CD4-positive, alpha-beta T cell (primary cell): Measurements from ENCODE around the gene LDLRAD4. TPM values are rescaled to one million over a fixed set of nuclear protein-coding genes. Genes with fewer than 3 reads are reported as not detected.

Experiments
- ATAC-seq: fragments of 200-7000 bp; cut with Tn5 transposase; one replicate; pipeline ENCODE4 v1.10.0; 2022; ENCODE audit warnings: mild to moderate bottlenecking; ENCODE audit not compliant: poor library complexity
- CTCF ChIA-PET: fragments of 350-600 bp; sonication (Branson Sonifier 250); formaldehyde crosslinking; loops from one replicate; lab custom pipeline; 2021; ENCODE audit warnings: antibody characterized with exemption, inconsistent platforms; lab: Charles Lee
- POLR2A ChIA-PET: fragments of 350-600 bp; sonication (Branson Sonifier 250); formaldehyde crosslinking; loops from one replicate; lab custom pipeline; 2021; ENCODE audit warnings: antibody characterized with exemption, inconsistent platforms; lab: Charles Lee
- DNase-seq, 14 experiments: peaks; one replicate each; pipeline ENCODE4 v3.0.0-alpha.2; 2013 to 2020; ENCODE audit warnings: mixed read lengths in 2 of 14
- H3K27ac ChIP-seq, 2 donors: one replicate each; pipeline versions ENCODE4 v1.5.1 to v1.7.0; 2013; ENCODE audit warnings: low read length in 2 of 2, low read depth in 1 of 2, mild to moderate bottlenecking in 1 of 2
- H3K27me3 ChIP-seq, 2 experiments: 1 replicate in 1 of 2; 2 replicates in 1 of 2; pipeline versions ENCODE4 v1.6.1 to v1.7.0; 2013; ENCODE audit warnings: low read length in 2 of 2, control low read depth in 1 of 2, mild to moderate bottlenecking in 1 of 2, moderate library complexity in 1 of 2; ENCODE audit not compliant: insufficient read depth in 2 of 2, control insufficient read depth in 1 of 2
- H3K36me3 ChIP-seq: one replicate; pipeline ENCODE4 v1.6.1; 2013; ENCODE audit warnings: low read length, control low read depth; ENCODE audit not compliant: insufficient read depth
- H3K4me1 ChIP-seq: one replicate; pipeline ENCODE4 v1.6.1; 2013; ENCODE audit warnings: low read length, control low read depth; ENCODE audit not compliant: insufficient read depth
- H3K4me3 ChIP-seq: one replicate; pipeline ENCODE4 v1.5.1; 2013; ENCODE audit warnings: mild to moderate bottlenecking, low read length, moderate library complexity
- H3K9me3 ChIP-seq, 2 experiments: 1 replicate in 1 of 2; 2 replicates in 1 of 2; pipeline versions ENCODE4 v1.6.1 to v1.7.0; 2013; ENCODE audit warnings: low read length in 2 of 2, mild to moderate bottlenecking in 2 of 2, control low read depth in 1 of 2, moderate library complexity in 1 of 2; ENCODE audit not compliant: control insufficient read depth in 1 of 2, insufficient read depth in 1 of 2
- H3K27ac Mint-ChIP-seq: one replicate; pipeline ENCODE4 v1.8.0; 2020; ENCODE audit warnings: mixed read lengths
- H3K27me3 Mint-ChIP-seq: one replicate; pipeline ENCODE4 v1.8.0; 2021; ENCODE audit warnings: mixed read lengths
- H3K36me3 Mint-ChIP-seq: one replicate; pipeline ENCODE4 v1.8.0; 2021; ENCODE audit warnings: low read depth, mixed read lengths
- H3K4me1 Mint-ChIP-seq: one replicate; pipeline ENCODE4 v1.8.0; 2021; ENCODE audit warnings: low read depth, mixed read lengths
- H3K4me3 Mint-ChIP-seq: one replicate; pipeline ENCODE4 v1.8.0; 2020; ENCODE audit warnings: mild to moderate bottlenecking, mixed read lengths
- H3K9me3 Mint-ChIP-seq: one replicate; pipeline ENCODE4 v1.8.0; 2020; ENCODE audit warnings: mixed read lengths
- intact Hi-C, 2 experiments: fragments of 100-400 bp; cut with DNase I in 1 of 2; cut with micrococcal nuclease in 1 of 2; formaldehyde crosslinking; loops; one replicate each; pipeline versions ENCODE4 v1.15.1 to v1.9.0; 2023 to 2025; cut with DNase I, micrococcal nuclease
- total RNA-seq, 174 experiments: library from RNA in 2 of 174; stranded (reverse) in 2 of 174; gene quantifications; one replicate each; pipeline ENCODE4 v1.2.3 and lab custom pipeline; 2021 to 2026
- TF ChIP-seq, protein P1 (sequence below): fragments of 200-600 bp; IDR thresholded peaks from one replicate; pipeline ENCODE4 v1.8.0; 2022; ENCODE audit warnings: antibody characterized with exemption, mild to moderate bottlenecking

The LDLRAD4 gene
- total RNA-seq, 2 experiments from 2014 or later, result 51.9 to 52.7 TPM

DNA sequence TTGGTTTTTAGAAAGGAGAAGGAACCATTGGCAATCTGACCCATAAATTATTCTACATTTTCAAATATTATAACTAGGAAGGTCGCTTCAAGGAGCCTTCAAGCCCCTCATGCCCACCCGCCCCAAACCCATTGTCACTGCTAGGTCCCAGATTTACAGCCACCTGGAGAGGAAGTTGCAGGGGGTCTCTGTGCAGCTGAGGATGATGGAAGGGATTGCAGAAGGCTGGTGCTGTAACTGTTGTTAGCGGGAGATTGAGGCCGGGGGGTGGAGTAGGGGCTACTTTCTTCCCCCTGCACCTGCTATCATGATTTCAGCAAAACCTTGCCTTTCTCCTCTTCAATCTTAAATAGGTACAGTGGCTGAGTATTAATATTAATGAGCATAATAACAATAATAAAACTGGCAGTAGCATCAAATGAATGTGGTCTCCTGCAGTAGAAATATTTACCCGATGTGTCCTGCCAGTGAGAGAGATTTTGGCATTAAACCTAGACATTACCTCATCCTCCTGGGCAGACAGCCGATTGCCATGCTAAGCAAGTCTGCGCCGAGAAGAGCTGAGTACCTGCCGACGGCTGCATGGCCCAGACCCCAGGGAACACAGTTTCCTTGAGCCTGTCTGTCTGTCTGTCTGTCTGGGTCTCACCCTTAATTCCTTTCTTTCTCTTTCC lies 282.4 kb downstream of the LDLRAD4 start:
- Mint-ChIP-seq H3K9me3 (no peaks in the 10 kb centered on the region), H3K27me3 (no peaks in the 10 kb centered on the region), H3K27ac (peak overlapping the region; percentile 73), H3K4me3 (peak overlapping the region; percentile 48), H3K4me1 (peaks cover 38% of the 10 kb centered on the region), H3K36me3 (peaks cover 49% of the 10 kb centered on the region)
- H3K27me3 ChIP-seq, result no peaks in the 10 kb centered on the region
- no peak overlapping the region for H3K27ac ChIP-seq
- intact Hi-C loops, result loop anchor here in 1 of 2 experiments (10.0 kb wide), 3 partner anchors 54 to 286 kb away; partner anchors contain the start of gene LDLRAD4
- DNase-seq (no peak), ATAC-seq (peak; percentile 33)
- no peak overlapping the region for H3K4me3 ChIP-seq
- TF ChIP-seq, protein P1, sequence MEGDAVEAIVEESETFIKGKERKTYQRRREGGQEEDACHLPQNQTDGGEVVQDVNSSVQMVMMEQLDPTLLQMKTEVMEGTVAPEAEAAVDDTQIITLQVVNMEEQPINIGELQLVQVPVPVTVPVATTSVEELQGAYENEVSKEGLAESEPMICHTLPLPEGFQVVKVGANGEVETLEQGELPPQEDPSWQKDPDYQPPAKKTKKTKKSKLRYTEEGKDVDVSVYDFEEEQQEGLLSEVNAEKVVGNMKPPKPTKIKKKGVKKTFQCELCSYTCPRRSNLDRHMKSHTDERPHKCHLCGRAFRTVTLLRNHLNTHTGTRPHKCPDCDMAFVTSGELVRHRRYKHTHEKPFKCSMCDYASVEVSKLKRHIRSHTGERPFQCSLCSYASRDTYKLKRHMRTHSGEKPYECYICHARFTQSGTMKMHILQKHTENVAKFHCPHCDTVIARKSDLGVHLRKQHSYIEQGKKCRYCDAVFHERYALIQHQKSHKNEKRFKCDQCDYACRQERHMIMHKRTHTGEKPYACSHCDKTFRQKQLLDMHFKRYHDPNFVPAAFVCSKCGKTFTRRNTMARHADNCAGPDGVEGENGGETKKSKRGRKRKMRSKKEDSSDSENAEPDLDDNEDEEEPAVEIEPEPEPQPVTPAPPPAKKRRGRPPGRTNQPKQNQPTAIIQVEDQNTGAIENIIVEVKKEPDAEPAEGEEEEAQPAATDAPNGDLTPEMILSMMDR, result no peak
- peaks cover 22% of the 10 kb centered on the region for H3K36me3 ChIP-seq
- ChIA-PET POLR2A (interaction anchor here (1.5 kb wide), 1 partner anchor 285 kb away, joined by 4 read pairs; no protein-coding TSS in a partner anchor), CTCF (interaction anchor here (1.0 kb wide), 1 partner anchor 285 kb away, joined by 3 read pairs; no protein-coding TSS in a partner anchor)
- H3K9me3 ChIP-seq, result peaks cover 0 to 18% of the 10 kb centered on the region in 2 experiments
- peaks cover 22% of the 10 kb centered on the region for H3K4me1 ChIP-seq

DNA sequence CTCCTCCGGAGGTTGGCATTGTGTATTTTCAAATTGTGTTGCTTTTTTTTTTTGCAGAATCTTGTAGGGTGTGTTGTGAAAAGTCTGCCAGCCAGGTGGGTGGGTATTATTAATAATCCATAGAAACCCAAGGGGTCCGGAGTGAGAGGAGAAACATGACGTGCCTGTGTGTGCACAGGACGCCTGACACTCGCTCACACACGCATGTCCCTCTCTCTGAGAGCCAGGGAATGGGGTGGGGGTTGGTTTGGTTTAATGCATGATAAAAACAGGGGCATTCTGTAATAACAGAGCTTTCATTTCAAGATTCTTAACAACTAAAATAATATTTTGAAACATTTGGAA lies 283.0 kb downstream of the LDLRAD4 start:
- Mint-ChIP-seq H3K27me3 (no peaks in the 10 kb centered on the region), H3K27ac (peak overlapping the region; percentile 73), H3K4me1 (peaks cover 38% of the 10 kb centered on the region), H3K4me3 (peak overlapping the region; percentile 48), H3K9me3 (no peaks in the 10 kb centered on the region), H3K36me3 (peaks cover 49% of the 10 kb centered on the region)
- Histone ChIP-seq H3K27me3 (no peaks in the 10 kb centered on the region), H3K27ac (no peak overlapping the region), H3K36me3 (peaks cover 22% of the 10 kb centered on the region), H3K4me1 (peaks cover 22% of the 10 kb centered on the region), H3K9me3 (peaks cover 0 to 18% of the 10 kb centered on the region in 2 experiments), H3K4me3 (no peak overlapping the region)
- POLR2A ChIA-PET, result interaction anchor here (1.5 kb wide), 1 partner anchor 285 kb away, joined by 4 read pairs; no protein-coding TSS in a partner anchor
- intact Hi-C loops, result loop anchor here in 1 of 2 experiments (10.0 kb wide), 3 partner anchors 53 to 287 kb away; partner anchors contain the start of gene LDLRAD4
- DNase-seq (no peak), ATAC-seq (no peak)
- TF ChIP-seq, protein P1, result no peak
- CTCF ChIA-PET, result interaction anchor here (1.0 to 1.6 kb wide), 2 partner anchors 11 to 285 kb away, joined by 3 to 4 read pairs; no protein-coding TSS in a partner anchor

DNA sequence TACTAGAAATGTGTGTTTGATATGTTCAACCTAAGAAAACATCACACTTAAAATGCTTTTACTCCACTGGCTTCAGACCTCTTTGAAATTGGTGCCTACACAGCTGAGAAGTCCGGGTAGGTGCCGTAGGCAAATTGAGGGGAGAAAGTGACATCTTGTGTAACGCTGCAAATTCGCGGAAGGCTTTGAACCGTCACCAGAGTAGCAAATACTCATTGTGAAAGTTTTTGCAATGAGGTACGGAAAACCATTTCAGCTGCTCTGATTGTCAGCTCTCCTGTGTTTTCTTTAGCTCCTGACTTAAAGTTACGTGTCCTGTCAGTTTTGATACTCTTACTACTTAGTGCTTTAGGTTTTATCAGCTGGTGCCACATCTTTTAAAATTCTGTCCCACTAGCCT lies 283.3 kb downstream of the LDLRAD4 start:
- peak; percentile 68 for ATAC-seq
- no peaks in the 10 kb centered on the region for H3K9me3 Mint-ChIP-seq
- H3K4me3 Mint-ChIP-seq, result no peak overlapping the region
- H3K27me3 Mint-ChIP-seq, result no peaks in the 10 kb centered on the region
- Histone ChIP-seq H3K27ac (no peak overlapping the region), H3K36me3 (peaks cover 22% of the 10 kb centered on the region), H3K9me3 (peaks cover 0 to 18% of the 10 kb centered on the region in 2 experiments), H3K4me1 (peaks cover 22% of the 10 kb centered on the region), H3K4me3 (no peak overlapping the region), H3K27me3 (no peaks in the 10 kb centered on the region)
- peaks cover 48% of the 10 kb centered on the region for H3K36me3 Mint-ChIP-seq
- H3K27ac Mint-ChIP-seq, result peak overlapping the region; percentile 73
- intact Hi-C loops, result loop anchor here in 1 of 2 experiments (10.0 kb wide), 3 partner anchors 53 to 287 kb away; partner anchors contain the start of gene LDLRAD4
- CTCF ChIA-PET, result interaction anchor here (1.0 to 1.6 kb wide), 3 partner anchors 10 to 286 kb away, joined by 3 to 4 read pairs (median 3); no protein-coding TSS in a partner anchor
- H3K4me1 Mint-ChIP-seq, result peaks cover 40% of the 10 kb centered on the region
- TF ChIP-seq, protein P1, result no peak
- DNase-seq, result peak in 3 of 14 experiments; percentile 8 to 32 (median 30)
- POLR2A ChIA-PET, result interaction anchor here (1.5 kb wide), 1 partner anchor 286 kb away, joined by 4 read pairs; no protein-coding TSS in a partner anchor
